ENCODE data around the gene MICALL1. TPM values are rescaled to one million over a fixed set of nuclear protein-coding genes. Genes with fewer than 3 reads are reported as not detected.
A peak's percentile ranks its signal among the peaks of the same experiment; 100 is the strongest.

MICALL1 gene
- total and polyA plus RNA-seq, 2 donors from 2014 or later: 9.6 to 30.9 TPM

DNA sequence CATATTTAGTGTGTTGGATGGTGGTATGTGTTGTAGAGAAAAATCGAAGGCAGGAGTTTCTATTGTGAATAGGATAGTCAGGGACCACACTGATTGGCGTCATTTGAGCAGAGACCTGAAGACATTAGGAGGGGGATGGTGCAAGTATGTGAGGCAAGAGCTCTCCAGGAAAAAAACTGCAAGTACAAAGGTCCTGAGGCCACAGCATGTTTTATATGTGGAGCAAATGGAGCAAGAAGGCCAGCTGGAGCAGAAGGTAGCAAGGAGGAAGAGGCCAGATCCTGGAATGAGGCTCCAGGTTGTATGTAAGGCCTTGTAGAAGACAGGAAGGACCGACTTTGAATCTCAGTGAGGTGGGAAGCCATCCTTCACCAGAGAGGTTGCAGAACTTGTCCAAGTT lies 14.2 kb upstream of the MICALL1 start:
- DNase-seq (no peak), FAIRE-seq (no peak)
- Histone ChIP-seq H3K27me3 (ENCODE audit: control insufficient read depth, insufficient read depth, low read length) (no peaks in the 10 kb centered on the region), H3K9me3 (ENCODE audit: control insufficient read depth in 2 of 3, insufficient read depth in 1 of 3, low read length in 3 of 3) (no peaks in the 10 kb centered on the region), H3K4me3 (ENCODE audit: low read length in 3 of 3) (no peak overlapping the region), H3K36me3 (ENCODE audit: control insufficient read depth in 2 of 3, insufficient read depth in 3 of 3, low read length in 3 of 3) (peaks cover 7 to 23% (median 10%) of the 10 kb centered on the region in 3 donors), H3K27ac (ENCODE audit: low read depth in 2 of 2, low read length in 2 of 2) (no peak overlapping the region), H3K4me1 (ENCODE audit: control insufficient read depth in 2 of 3, insufficient read depth in 2 of 3, low read depth in 1 of 3, low read length in 3 of 3) (peaks cover 0 to 35% (median 20%) of the 10 kb centered on the region in 3 donors), H3K9ac (ENCODE audit: low read length in 3 of 3) (no peak overlapping the region)
- no peak for TF ChIP-seq CTCF (IDR thresholded peaks at IDR 0.05; ENCODE audit: borderline replicate concordance, extremely low read depth, insufficient read depth)
- intact Hi-C loops (cut with DNase I): no loop called here

DNA sequence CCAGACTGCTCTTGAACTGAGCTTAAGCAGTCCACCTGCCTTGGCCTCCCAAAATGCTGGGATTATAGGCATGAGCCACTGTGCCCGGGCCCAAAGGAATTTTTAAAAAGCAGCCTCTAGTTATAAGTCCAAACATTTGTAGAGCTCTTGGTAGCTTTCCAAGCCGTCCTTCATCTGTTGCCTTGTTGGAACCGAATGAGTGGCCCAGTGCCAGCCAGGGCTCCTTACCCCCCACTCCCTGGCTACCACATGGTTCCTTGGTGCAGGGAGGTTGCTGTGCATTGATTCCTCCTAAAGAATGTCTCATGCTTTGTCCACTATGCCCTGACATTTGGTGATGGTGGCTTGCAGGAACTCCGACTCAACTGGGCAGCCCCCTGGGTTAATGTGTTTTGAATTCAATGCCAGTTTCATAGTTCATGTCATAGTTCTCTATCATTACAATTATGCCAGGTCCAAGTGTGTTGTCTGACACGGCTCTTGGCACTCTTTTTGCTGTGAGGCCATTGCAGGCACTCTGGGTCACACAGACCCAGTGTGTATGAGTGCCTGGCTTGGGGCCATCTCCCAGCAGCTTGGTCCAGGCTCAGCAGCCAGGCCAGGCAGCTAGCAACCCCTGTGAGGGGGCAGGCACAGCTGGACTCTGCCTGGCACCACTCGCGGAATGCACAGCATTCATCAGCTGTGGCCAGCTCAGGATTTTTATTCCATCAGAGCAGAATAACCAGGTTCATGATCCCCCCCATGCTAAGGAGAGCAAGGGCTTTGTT lies 13.3 kb upstream of the MICALL1 start:
- no peak overlapping the region for H3K4me3 ChIP-seq (ENCODE audit: low read length in 3 of 3)
- peaks cover 7 to 22% (median 8%) of the 10 kb centered on the region in 3 donors for H3K36me3 ChIP-seq (ENCODE audit: control insufficient read depth in 2 of 3, insufficient read depth in 3 of 3, low read length in 3 of 3)
- intact Hi-C loops (cut with DNase I): no loop called here
- TF ChIP-seq CTCF (IDR thresholded peaks at IDR 0.05; ENCODE audit: borderline replicate concordance, extremely low read depth, insufficient read depth): no peak
- H3K9ac ChIP-seq (ENCODE audit: low read length in 3 of 3): no peak overlapping the region
- no peak overlapping the region for H3K27ac ChIP-seq (ENCODE audit: low read depth in 2 of 2, low read length in 2 of 2)
- DNase-seq (no peak), FAIRE-seq (no peak)
- no peaks in the 10 kb centered on the region for H3K27me3 ChIP-seq (ENCODE audit: control insufficient read depth, insufficient read depth, low read length)
- peaks cover 0 to 35% (median 20%) of the 10 kb centered on the region in 3 donors for H3K4me1 ChIP-seq (ENCODE audit: control insufficient read depth in 2 of 3, insufficient read depth in 2 of 3, low read depth in 1 of 3, low read length in 3 of 3)
- H3K9me3 ChIP-seq (ENCODE audit: control insufficient read depth in 2 of 3, insufficient read depth in 1 of 3, low read length in 3 of 3): no peaks in the 10 kb centered on the region

DNA sequence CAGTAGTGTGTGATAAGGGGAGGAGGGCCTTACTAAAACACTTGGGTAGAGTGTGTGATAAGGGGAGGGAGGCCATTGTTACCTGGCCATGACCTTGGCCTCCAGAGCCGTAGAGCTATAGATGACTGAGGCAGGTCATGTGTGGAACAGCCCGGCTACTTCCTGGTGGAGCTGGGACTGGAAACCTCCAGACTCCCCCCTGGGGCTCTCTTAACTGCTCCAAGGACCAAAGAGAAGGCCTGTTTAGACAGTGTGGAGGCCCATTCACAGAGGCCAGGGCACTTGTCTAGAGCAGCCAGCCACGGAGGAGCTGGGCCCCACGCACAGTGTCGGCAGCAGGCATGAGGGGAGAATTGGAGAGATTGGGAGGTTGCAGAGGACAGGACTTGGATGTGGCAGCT lies 12.5 kb upstream of the MICALL1 start:
- H3K9ac ChIP-seq (ENCODE audit: low read length in 3 of 3): peak overlapping the region in 1 of 3 donors; percentile 43
- no peak for DNase-seq
- FAIRE-seq: no peak

More for the DNA sequence above, 12.5 kb upstream of the MICALL1 start:
- TF ChIP-seq CTCF (IDR thresholded peaks at IDR 0.05; ENCODE audit: borderline replicate concordance, extremely low read depth, insufficient read depth): no peak
- intact Hi-C loops (cut with DNase I): no loop called here
- Histone ChIP-seq H3K4me1 (ENCODE audit: control insufficient read depth in 2 of 3, insufficient read depth in 2 of 3, low read depth in 1 of 3, low read length in 3 of 3) (peaks cover 0 to 35% (median 20%) of the 10 kb centered on the region in 3 donors), H3K9me3 (ENCODE audit: control insufficient read depth in 2 of 3, insufficient read depth in 1 of 3, low read length in 3 of 3) (no peaks in the 10 kb centered on the region), H3K4me3 (ENCODE audit: low read length in 3 of 3) (no peak overlapping the region), H3K36me3 (ENCODE audit: control insufficient read depth in 2 of 3, insufficient read depth in 3 of 3, low read length in 3 of 3) (peaks cover 5 to 14% (median 7%) of the 10 kb centered on the region in 3 donors), H3K27ac (ENCODE audit: low read depth in 2 of 2, low read length in 2 of 2) (peak overlapping the region in 1 of 2 donors; percentile 59), H3K27me3 (ENCODE audit: control insufficient read depth, insufficient read depth, low read length) (no peaks in the 10 kb centered on the region)

All from kidney (tissue), 14 donors.